GM12892 (cell line): ENCODE data around the gene GET4.
"Not testable (repeated sequence)": the region's sequence is repeated elsewhere in the genome, so short reads cannot be mapped to it uniquely, and the experiment has no call there.

ENCODE experiments used
- DNase-seq: peaks from one replicate; pipeline ENCODE4 v3.0.0; 2011; ENCODE audit not compliant: insufficient read length
- FAIRE-seq: peaks from 2 replicates; lab custom pipeline; 2011; peaks lifted over from hg19 to GRCh38; lab: Jason Lieb, UNC
- POLR2A ChIP-seq: IDR thresholded peaks from 2 replicates; pipeline ENCODE4 v1.6.1; 2011; ENCODE audit warnings: low read depth, low read length, control low read depth
- POLR2AphosphoS5 ChIP-seq: IDR thresholded peaks from 2 replicates; pipeline ENCODE4 v1.6.1; 2011; ENCODE audit warnings: low read depth, low read length, control low read depth
- TAF1 ChIP-seq: IDR thresholded peaks from 2 replicates; pipeline ENCODE4 v1.6.1; 2011; ENCODE audit warnings: low read depth, mild to moderate bottlenecking, control low read depth, low read length, borderline replicate concordance

The GET4 gene

DNA sequence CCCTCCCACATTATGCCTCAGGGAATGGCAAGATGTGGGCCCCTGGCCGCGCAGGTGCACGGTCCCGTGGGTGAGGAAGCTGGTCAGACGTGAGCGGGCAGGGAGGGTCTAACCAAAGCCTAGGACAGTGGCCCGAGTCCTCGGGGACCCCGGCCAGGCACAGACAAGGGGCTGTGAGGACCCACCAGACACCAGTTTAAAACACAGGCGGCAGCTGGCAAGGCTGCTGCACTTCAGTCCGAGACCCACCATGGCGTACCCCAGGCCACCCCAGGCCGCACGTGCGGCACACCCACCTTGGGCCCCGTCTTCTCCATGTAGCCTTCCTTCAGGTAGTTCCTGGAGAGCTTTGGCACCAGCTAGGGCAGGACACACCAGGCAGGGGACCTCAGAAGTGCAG lies 23.5 kb downstream of the GET4 start:
- FAIRE-seq: no peak
- no peak for DNase-seq
- TF ChIP-seq TAF1 (no peak), POLR2AphosphoS5 (no peak), POLR2A (no peak)

DNA sequence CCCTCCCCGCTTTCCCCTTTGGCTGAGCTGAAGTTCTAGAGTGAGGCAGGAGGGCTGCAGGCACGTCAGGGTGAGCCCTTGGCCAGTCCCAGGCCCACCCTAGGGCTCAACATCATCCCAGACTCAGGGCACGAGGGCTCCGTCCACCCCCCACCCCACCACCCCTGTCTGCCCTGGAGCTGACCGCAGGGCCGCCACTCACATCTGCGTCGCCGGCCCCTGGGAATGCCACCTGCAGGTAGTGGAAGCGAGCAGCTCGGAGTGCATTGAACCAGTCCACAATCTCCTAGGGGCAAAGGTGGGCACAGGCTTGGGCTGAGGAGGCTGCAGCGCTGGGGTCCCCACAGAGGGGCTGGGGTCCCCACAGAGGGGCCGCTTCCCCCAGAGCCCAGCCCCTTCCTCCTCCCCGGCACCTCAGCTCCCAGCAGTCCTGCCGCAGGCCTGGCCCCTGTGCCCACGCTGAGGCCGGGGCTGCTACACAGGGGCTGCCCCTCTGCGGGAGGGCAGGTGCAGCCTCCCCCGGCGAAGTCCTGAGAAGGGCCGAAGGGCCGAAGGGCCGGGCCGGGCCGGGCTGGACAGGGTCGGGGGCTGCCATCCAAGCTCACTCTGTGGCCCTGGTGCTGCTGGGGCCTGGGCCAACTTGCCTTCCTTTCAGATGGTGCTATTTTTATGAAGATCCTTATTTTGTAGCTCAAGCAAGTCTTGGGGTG lies 24.1 kb downstream of the GET4 start:
- no peak for DNase-seq
- no peak for TF ChIP-seq POLR2A
- no peak for TF ChIP-seq POLR2AphosphoS5
- TF ChIP-seq TAF1: no peak
- FAIRE-seq: no peak

DNA sequence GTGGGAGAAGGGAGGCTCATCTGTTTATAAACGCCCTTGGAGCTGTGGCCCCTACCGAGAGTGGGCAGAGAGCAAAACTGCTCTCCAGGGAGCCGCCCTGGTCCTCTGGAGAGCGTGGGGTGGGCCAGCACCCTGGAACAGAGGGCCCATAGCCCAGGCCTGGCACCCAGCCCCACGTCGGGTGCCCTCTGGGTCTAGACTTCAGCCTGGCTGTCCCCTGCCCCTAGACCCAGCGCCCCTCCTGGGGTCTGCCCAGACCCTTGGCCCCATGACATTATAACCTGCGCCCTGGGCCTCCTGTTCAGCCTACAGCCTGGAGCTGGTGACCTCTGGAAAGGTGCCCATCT lies 24.7 kb downstream of the GET4 start:
- DNase-seq: no peak
- FAIRE-seq: no peak
- TF ChIP-seq POLR2A: no peak
- no peak for TF ChIP-seq POLR2AphosphoS5
- no peak for TF ChIP-seq TAF1

DNA sequence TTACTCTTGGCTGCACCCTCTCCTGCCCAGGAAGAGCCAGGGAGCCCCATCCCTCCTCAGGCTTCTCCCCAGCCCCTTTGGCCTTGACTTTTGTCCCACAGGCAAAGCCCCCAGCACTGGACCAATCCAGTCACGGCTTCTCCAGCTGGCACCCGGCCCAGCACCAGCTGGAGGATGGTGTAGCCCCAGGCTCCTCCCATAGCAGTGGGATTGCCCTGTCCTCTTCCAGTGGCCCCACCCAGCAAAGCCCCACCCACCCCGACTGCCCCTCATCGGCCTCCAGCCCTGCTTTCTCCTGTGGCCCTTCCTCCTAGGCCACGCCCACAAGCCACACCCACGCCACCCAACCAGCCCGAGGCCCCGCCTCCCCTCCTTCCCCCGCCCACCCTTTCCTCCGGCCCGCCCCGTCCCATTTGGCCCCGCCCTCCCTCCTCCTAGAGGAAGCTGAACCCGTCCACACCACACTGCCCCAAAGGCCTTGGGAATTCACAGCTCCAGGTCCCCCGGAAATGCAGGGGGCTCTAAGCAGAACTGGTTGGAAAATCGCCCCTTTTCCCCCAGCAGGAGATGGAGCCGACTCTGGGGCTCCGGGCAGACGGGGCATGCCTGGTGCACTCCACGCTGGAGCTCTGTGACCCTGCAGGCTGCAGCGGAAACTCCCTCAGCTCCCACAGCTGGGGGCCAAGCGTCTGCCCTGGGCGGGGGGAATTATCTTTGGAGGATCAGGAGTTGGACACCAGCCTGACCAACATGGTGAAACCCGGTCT lies 25.2 kb downstream of the GET4 start:
- FAIRE-seq: no peak
- no peak for TF ChIP-seq POLR2A
- TF ChIP-seq POLR2AphosphoS5: no peak
- TF ChIP-seq TAF1: no peak
- peak; percentile 87 for DNase-seq

DNA sequence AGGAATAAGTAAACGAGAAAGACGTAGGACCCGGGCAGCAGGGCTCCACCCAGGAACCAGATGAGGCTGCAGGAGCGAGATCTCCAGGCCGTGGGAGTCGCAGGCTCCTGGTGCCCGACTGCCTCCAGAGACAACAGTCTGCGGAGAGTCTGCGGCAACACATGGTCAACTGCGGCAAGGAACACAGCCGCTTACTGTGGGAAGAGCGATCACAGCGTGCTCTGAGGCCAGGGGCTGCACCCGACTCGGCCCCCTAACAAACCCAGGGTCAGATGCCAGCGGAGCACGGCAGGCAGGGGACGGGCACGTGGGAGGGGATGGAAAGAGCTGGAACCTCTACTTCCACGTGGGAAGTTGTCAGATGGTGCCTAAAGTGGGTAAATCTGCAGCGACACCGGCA lies 26.6 kb downstream of the GET4 start:
- FAIRE-seq (no peak), DNase-seq (no peak)
- no peak for TF ChIP-seq POLR2AphosphoS5
- no peak for TF ChIP-seq POLR2A
- no peak for TF ChIP-seq TAF1

DNA sequence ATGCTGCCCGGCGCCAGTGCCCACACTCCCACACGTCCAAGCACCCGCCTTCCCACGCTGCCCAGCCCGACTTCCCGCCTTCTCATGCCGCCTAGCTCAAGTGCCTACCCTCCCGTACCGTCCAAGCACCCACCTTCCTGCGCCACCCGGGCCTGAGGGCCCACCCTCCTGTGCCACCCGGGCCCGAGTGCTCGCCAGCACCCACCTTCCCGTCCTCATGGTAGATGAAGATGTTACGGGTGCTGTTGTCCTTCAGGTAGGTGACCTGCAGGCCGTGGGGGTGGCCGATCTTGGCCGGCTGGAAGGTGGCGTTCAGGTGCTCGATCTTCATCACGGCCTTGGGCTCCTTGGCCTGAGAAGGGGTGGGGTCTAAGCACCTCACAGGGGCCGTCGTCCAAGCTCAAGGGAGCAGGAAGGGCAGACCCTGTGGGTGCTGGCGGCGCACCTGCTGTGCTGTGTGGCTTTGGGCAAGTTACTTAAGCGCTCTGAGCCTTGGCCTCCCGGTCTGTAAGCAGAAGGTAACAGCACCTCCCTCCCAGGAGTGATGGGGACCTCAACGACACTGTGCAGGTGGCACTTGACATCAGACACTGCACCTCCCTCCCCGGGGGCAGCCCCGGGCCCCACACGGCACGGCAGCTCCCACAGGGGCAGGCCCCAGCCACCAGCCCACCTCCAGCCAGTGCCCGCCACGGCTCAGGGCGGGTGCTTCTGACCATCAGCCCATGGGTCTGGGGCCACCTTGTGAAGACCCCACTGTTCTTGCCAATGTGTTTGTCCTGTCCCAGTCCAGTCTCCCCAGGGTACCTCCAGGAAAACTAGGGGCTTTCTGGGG lies 27.8 kb downstream of the GET4 start:
- DNase-seq (no peak), FAIRE-seq (no peak)
- TF ChIP-seq TAF1 (no peak), POLR2AphosphoS5 (no peak), POLR2A (no peak)

DNA sequence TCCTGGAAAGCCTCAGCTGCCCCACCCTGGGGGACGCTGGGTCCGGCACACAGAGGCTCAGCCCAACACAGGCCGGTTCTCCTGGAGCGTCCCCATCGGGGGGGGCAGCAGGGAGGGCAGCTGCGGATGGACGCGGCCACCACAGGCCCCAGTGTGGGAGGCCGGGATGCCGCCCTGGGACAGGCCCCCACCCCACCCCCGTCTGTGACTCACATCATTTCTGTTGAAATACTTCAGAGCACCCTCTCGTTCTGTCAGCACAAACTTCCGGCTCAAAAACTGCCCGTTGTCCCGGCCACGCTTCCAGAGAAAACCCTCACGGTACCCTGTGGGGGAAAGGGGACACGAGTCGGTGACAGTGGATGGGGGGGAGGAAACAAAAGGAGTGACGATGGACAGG lies 28.5 kb downstream of the GET4 start:
- no peak for TF ChIP-seq POLR2AphosphoS5
- no peak for TF ChIP-seq TAF1
- no peak for TF ChIP-seq POLR2A
- no peak for DNase-seq
- FAIRE-seq: no peak

DNA sequence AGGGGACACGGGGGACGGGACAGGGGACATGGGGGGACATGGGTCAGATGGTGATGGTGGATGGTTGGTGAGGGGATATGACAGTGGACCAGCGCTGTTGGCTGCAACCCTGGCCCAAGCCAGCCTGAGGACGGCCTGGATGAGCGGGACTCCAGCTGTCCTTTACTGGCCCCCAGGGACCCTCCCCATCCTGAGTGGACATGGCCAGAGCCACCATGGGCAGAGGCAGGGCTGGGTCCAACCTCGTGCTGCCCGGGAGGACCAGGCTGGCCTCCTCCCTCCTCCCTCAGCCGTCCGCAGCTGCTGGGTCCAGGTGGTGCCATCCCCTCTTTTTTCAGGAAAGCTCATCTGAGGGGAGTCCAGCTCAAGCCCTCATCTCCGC lies 30.4 kb downstream of the GET4 start:
- DNase-seq (no peak), FAIRE-seq (no peak)
- no peak for TF ChIP-seq POLR2AphosphoS5
- TF ChIP-seq TAF1: no peak
- no peak for TF ChIP-seq POLR2A

DNA sequence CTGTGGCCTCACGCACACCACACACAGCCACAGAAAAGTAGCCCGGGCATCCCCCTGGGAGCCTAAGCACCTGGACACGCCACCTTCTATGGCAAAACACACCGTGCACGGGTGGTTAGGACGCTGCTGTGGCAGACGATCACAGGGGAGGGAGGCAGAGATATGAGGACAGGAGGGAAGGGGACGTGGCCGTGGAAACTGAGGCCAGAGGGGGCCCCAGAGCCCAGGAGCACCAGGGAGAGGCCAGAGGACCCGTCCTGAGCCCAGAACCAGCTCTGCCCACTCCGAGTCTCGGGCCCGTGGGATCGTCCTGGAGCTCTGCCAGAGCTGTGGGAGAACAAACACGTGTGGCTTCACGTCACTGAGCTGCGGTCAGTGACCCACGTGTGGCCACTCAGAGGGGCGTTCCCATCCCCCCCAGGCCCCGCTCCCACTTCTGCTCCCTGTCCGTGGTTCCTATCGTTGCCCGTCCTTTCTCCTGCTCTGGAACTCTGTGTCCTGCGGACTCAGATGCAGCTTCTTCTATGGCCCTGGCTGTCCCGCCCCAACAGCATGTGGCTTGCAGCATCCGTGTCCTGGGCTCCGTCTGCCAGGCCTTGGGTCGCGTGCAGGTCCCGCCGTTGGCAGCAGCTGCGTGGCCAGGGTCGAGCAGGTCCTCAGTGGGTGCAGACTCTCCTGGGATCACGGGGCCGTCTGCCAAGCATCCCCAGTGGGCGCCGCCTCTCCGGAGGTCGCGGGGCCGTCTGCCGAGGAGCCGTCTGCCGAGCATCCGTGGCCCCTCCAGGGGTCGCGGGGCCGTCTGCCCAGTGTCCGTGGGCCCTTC lies 31.0 kb downstream of the GET4 start:
- DNase-seq (no peak), FAIRE-seq (no peak)
- no peak for TF ChIP-seq POLR2AphosphoS5
- no peak for TF ChIP-seq POLR2A
- no peak for TF ChIP-seq TAF1

DNA sequence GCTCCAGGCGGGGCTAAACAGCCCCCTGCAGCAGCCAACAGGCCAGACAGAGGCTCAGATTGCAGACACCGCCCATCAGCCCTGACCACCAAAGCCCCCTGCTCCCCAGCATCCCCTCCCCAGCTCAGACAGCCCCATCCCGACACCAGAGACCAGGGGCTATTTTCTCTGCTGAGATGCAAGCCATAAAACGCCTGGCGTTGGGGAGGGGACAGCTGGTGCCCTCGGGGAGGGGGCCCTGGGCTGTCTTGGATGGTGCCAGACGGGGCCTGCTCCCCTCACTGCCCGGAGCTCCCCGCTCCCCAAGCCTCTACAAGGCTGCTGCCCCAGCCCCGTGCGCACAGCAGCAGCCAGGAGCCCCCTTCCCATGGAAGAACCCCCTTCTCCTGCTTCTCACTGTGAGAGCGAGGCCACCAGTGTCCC lies 31.8 kb downstream of the GET4 start:
- no peak for FAIRE-seq
- no peak for TF ChIP-seq POLR2A
- TF ChIP-seq TAF1: no peak
- no peak for TF ChIP-seq POLR2AphosphoS5
- no peak for DNase-seq

DNA sequence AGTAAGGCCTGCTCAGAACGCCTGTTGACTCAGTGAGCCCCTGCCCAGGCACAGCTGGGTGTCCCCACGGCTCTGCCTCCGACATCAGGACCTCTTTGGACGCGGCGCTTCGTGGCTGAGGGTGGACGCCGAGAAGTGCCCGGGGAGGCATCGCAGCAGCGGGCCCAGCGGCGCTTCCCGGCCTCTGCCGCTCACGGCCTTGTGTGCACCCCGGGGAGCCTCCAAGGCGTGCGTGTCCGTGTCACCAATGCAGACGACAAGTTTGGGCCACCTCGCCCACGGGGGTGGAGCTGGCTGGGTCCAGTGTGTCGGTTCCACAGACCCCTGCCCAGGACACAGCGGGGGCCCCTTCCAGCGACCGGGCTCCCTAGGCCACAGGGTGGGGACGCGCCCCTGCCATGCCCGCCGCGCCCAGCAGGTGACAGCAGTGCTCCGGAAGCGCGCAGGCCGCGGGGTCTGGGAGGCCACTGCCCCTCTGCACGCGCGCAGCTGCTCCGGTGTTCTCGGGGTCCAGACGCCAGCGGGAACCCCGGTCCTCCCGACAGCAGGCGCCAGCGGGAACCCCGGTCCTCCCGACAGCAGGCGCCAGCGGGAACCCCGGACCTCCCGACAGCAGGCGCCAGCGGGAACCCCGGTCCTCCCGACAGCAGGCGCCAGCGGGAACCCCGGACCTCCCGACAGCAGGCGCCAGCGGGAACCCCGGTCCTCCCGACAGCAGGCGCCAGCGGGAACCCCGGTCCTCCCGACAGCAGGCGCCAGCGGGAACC lies 32.4 kb downstream of the GET4 start:
- peak; percentile 87 for DNase-seq
- not testable (repeated sequence) for FAIRE-seq
